WTC11 (cell line): ENCODE results near the gene GAD2. TPM values are rescaled to one million over a fixed set of nuclear protein-coding genes. Genes with fewer than 3 reads are reported as not detected.

ENCODE experiments used
- ATAC-seq: fragments of 200-7000 bp; cut with Tn5 transposase; 2 replicates; pipeline ENCODE4 v1.10.0; 2021; ENCODE audit warnings: mild to moderate bottlenecking, moderate library complexity
- CTCF ChIA-PET: fragments of 300-600 bp; sonication (Branson Sonifier 250); formaldehyde crosslinking; loops from one replicate; lab custom pipeline; 2021; ENCODE audit warnings: antibody characterized with exemption; lab: Charles Lee
- POLR2A ChIA-PET: fragments of 350-600 bp; sonication (Branson Sonifier 250); formaldehyde crosslinking; loops from one replicate; lab custom pipeline; 2021; ENCODE audit warnings: antibody characterized with exemption; lab: Charles Lee
- DNase-seq: peaks from one replicate; pipeline ENCODE4 v3.0.0; 2021; ENCODE audit warnings: low spot score
- H3K27ac Mint-ChIP-seq: 2 replicates; pipeline ENCODE4 v1.8.0; 2021; ENCODE audit warnings: mixed read lengths
- H3K27me3 Mint-ChIP-seq: 2 replicates; pipeline ENCODE4 v1.8.0; 2021; ENCODE audit warnings: low read depth, mild to moderate bottlenecking, moderate library complexity, mixed read lengths
- H3K36me3 Mint-ChIP-seq: 2 replicates; pipeline ENCODE4 v1.8.0; 2021; ENCODE audit warnings: mixed read lengths
- H3K4me1 Mint-ChIP-seq: 2 replicates; pipeline ENCODE4 v1.8.0; 2022; ENCODE audit warnings: mixed read lengths
- H3K4me3 Mint-ChIP-seq: 2 replicates; pipeline ENCODE4 v1.8.0; 2021; ENCODE audit warnings: mild to moderate bottlenecking, moderate library complexity, mixed read lengths
- H3K9me3 Mint-ChIP-seq: 2 replicates; pipeline ENCODE4 v1.8.0; 2021; ENCODE audit warnings: mixed read lengths
- CBFB ChIP-seq: sonication (generic); formaldehyde crosslinking; IDR thresholded peaks from 2 replicates; pipeline ENCODE4 v1.8.1; 2022; ENCODE audit warnings: mild to moderate bottlenecking, low read depth, missing genetic modification reagents
- GABPB1 ChIP-seq: sonication (generic); formaldehyde crosslinking; IDR thresholded peaks from 2 replicates; pipeline ENCODE4 v1.8.1; 2023; ENCODE audit warnings: mild to moderate bottlenecking, missing genetic modification reagents
- JAZF1 ChIP-seq: fragments of 250-450 bp; sonication (Bioruptor Pico); IDR thresholded peaks from 2 replicates; pipeline ENCODE4 v1.9.0; 2021; ENCODE audit warnings: moderate library complexity, mild to moderate bottlenecking, inconsistent platforms
- JUN ChIP-seq: sonication (generic); formaldehyde crosslinking; IDR thresholded peaks from 2 replicates; pipeline ENCODE4 v1.8.0; 2023; ENCODE audit warnings: mild to moderate bottlenecking, missing genetic modification reagents
- KAT7 ChIP-seq: sonication (generic); formaldehyde crosslinking; IDR thresholded peaks from 2 replicates; pipeline ENCODE4 v1.8.1; 2023; ENCODE audit warnings: missing genetic modification reagents, mild to moderate bottlenecking, borderline replicate concordance
- NFE2L1 ChIP-seq: sonication (generic); formaldehyde crosslinking; IDR thresholded peaks from 2 replicates; pipeline ENCODE4 v1.8.1; 2023; ENCODE audit warnings: missing genetic modification reagents
- NR2C2 ChIP-seq: sonication (generic); formaldehyde crosslinking; IDR thresholded peaks from 2 replicates; pipeline ENCODE4 v1.8.0; 2022; ENCODE audit warnings: mild to moderate bottlenecking, missing genetic modification reagents
- RELA ChIP-seq: sonication (generic); formaldehyde crosslinking; IDR thresholded peaks from 2 replicates; pipeline ENCODE4 v1.8.1; 2022; ENCODE audit warnings: missing genetic modification reagents, mild to moderate bottlenecking, borderline replicate concordance
- RORB ChIP-seq: fragments of 250-450 bp; sonication (Bioruptor Pico); IDR thresholded peaks from 2 replicates; pipeline ENCODE4 v1.9.0; 2021; ENCODE audit warnings: mild to moderate bottlenecking
- TEAD4 ChIP-seq: sonication (generic); formaldehyde crosslinking; IDR thresholded peaks from 2 replicates; pipeline ENCODE4 v1.8.0; 2022; ENCODE audit warnings: mild to moderate bottlenecking, missing genetic modification reagents
- TP53 ChIP-seq: sonication (generic); formaldehyde crosslinking; IDR thresholded peaks from 2 replicates; pipeline ENCODE4 v1.8.1; 2023; ENCODE audit warnings: mild to moderate bottlenecking, missing genetic modification reagents
- ZNF416 ChIP-seq: fragments of 250-450 bp; sonication (Bioruptor Pico); IDR thresholded peaks from 2 replicates; pipeline ENCODE4 v1.9.0; 2021; ENCODE audit warnings: mild to moderate bottlenecking, inconsistent platforms
- ZNF671 ChIP-seq: fragments of 250-450 bp; sonication (Bioruptor Pico); IDR thresholded peaks from 2 replicates; pipeline ENCODE4 v1.8.0; 2021; ENCODE audit warnings: mild to moderate bottlenecking
- total RNA-seq: library from RNA; stranded (reverse); gene quantifications from 3 replicates; pipeline ENCODE4 v1.2.3, GENCODE V29; 2021
- TF ChIP-seq, protein P1 (sequence below): sonication (generic); formaldehyde crosslinking; conservative IDR thresholded peaks from 2 replicates; pipeline ENCODE4 v1.8.1; 2023; ENCODE audit warnings: mild to moderate bottlenecking, low read depth, missing genetic modification reagents, moderate library complexity
- TF ChIP-seq, protein P2 (sequence below): sonication (generic); formaldehyde crosslinking; IDR thresholded peaks from 2 replicates; pipeline ENCODE4 v1.8.0; 2022; ENCODE audit warnings: missing genetic modification reagents
- TF ChIP-seq, protein P3 (sequence below): sonication (generic); formaldehyde crosslinking; IDR thresholded peaks from 2 replicates; pipeline ENCODE4 v1.8.1; 2023; ENCODE audit warnings: mild to moderate bottlenecking, missing genetic modification reagents, borderline replicate concordance
- TF ChIP-seq, protein P4 (sequence below): sonication (generic); formaldehyde crosslinking; IDR thresholded peaks from 2 replicates; pipeline ENCODE4 v1.8.1; 2023; ENCODE audit warnings: mild to moderate bottlenecking, missing genetic modification reagents, moderate library complexity
- TF ChIP-seq, protein P5 (sequence below): sonication (generic); formaldehyde crosslinking; IDR thresholded peaks from 2 replicates; pipeline ENCODE4 v1.8.1; 2022; ENCODE audit warnings: mild to moderate bottlenecking, missing genetic modification reagents, moderate library complexity, borderline replicate concordance
- TF ChIP-seq, protein P6 (sequence below): fragments of 250-450 bp; sonication (Bioruptor Pico); IDR thresholded peaks from 2 replicates; pipeline ENCODE4 v1.9.0; 2021; ENCODE audit warnings: moderate library complexity, mild to moderate bottlenecking, inconsistent platforms, borderline replicate concordance

Gene GAD2
- total RNA-seq, 1 experiment from 2014 or later = 1.7 TPM

DNA sequence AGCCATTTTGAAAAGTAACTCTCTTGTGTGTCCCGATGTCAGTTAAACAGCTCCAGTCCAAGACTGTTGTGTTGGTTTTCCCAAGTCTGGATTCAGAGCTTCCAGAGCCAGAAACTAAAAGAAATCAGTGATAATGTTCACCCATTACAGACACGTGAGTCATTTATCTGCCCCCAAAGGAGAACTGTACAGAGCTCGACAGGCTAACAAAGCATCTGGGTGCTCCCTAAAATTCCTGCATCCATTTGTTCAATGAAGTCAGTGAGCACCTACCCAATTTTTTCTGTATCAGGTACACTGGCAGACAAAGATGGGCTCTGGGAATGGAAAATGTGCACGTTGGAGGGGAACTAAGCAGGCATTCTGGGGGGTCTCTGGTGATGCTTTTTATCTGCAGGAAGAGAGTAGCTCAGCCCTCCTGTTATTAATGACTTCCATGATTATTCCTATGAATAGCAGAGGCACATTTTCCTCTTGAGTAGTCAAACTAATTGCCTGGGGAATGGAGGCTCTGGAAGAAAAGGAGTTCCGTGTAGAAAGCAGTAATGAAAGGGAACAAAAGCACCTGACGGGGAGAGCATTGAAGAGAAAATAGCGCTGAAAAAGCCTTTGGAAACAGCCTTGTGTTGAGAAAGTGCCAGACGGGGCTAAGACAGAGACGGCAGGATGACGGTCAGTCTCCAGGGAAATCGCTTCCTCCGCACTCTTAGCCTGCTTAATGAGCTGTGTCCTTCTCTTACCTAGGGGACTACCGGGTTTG, 75.3 kb downstream of the GAD2 start:
- DNase-seq = no peak

More for the DNA sequence above, 75.3 kb downstream of the GAD2 start:
- no peaks in the 10 kb centered on the region for H3K27me3 Mint-ChIP-seq
- H3K4me3 Mint-ChIP-seq = no peak overlapping the region
- ChIA-PET CTCF (no interaction called here), POLR2A (no interaction called here)
- H3K9me3 Mint-ChIP-seq = peaks cover 13% of the 10 kb centered on the region
- no peak for ATAC-seq
- no peaks in the 10 kb centered on the region for H3K4me1 Mint-ChIP-seq
- TF ChIP-seq JAZF1 (CRISPR knock-in tag) = no peak
- TF ChIP-seq CBFB (CRISPR knock-in tag) = no peak
- no peak for TF ChIP-seq TEAD4 (CRISPR knock-in tag)
- TF ChIP-seq GABPB1 (CRISPR knock-in tag) = no peak
- TF ChIP-seq RORB (CRISPR knock-in tag) = no peak
- no peak for TF ChIP-seq ZNF671 (CRISPR knock-in tag)
- TF ChIP-seq, protein P1, sequence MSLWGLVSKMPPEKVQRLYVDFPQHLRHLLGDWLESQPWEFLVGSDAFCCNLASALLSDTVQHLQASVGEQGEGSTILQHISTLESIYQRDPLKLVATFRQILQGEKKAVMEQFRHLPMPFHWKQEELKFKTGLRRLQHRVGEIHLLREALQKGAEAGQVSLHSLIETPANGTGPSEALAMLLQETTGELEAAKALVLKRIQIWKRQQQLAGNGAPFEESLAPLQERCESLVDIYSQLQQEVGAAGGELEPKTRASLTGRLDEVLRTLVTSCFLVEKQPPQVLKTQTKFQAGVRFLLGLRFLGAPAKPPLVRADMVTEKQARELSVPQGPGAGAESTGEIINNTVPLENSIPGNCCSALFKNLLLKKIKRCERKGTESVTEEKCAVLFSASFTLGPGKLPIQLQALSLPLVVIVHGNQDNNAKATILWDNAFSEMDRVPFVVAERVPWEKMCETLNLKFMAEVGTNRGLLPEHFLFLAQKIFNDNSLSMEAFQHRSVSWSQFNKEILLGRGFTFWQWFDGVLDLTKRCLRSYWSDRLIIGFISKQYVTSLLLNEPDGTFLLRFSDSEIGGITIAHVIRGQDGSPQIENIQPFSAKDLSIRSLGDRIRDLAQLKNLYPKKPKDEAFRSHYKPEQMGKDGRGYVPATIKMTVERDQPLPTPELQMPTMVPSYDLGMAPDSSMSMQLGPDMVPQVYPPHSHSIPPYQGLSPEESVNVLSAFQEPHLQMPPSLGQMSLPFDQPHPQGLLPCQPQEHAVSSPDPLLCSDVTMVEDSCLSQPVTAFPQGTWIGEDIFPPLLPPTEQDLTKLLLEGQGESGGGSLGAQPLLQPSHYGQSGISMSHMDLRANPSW = no peak
- TF ChIP-seq, protein P2, sequence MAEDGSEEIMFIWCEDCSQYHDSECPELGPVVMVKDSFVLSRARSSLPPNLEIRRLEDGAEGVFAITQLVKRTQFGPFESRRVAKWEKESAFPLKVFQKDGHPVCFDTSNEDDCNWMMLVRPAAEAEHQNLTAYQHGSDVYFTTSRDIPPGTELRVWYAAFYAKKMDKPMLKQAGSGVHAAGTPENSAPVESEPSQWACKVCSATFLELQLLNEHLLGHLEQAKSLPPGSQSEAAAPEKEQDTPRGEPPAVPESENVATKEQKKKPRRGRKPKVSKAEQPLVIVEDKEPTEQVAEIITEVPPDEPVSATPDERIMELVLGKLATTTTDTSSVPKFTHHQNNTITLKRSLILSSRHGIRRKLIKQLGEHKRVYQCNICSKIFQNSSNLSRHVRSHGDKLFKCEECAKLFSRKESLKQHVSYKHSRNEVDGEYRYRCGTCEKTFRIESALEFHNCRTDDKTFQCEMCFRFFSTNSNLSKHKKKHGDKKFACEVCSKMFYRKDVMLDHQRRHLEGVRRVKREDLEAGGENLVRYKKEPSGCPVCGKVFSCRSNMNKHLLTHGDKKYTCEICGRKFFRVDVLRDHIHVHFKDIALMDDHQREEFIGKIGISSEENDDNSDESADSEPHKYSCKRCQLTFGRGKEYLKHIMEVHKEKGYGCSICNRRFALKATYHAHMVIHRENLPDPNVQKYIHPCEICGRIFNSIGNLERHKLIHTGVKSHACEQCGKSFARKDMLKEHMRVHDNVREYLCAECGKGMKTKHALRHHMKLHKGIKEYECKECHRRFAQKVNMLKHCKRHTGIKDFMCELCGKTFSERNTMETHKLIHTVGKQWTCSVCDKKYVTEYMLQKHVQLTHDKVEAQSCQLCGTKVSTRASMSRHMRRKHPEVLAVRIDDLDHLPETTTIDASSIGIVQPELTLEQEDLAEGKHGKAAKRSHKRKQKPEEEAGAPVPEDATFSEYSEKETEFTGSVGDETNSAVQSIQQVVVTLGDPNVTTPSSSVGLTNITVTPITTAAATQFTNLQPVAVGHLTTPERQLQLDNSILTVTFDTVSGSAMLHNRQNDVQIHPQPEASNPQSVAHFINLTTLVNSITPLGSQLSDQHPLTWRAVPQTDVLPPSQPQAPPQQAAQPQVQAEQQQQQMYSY (CRISPR knock-in tag) = no peak
- TF ChIP-seq, protein P3, sequence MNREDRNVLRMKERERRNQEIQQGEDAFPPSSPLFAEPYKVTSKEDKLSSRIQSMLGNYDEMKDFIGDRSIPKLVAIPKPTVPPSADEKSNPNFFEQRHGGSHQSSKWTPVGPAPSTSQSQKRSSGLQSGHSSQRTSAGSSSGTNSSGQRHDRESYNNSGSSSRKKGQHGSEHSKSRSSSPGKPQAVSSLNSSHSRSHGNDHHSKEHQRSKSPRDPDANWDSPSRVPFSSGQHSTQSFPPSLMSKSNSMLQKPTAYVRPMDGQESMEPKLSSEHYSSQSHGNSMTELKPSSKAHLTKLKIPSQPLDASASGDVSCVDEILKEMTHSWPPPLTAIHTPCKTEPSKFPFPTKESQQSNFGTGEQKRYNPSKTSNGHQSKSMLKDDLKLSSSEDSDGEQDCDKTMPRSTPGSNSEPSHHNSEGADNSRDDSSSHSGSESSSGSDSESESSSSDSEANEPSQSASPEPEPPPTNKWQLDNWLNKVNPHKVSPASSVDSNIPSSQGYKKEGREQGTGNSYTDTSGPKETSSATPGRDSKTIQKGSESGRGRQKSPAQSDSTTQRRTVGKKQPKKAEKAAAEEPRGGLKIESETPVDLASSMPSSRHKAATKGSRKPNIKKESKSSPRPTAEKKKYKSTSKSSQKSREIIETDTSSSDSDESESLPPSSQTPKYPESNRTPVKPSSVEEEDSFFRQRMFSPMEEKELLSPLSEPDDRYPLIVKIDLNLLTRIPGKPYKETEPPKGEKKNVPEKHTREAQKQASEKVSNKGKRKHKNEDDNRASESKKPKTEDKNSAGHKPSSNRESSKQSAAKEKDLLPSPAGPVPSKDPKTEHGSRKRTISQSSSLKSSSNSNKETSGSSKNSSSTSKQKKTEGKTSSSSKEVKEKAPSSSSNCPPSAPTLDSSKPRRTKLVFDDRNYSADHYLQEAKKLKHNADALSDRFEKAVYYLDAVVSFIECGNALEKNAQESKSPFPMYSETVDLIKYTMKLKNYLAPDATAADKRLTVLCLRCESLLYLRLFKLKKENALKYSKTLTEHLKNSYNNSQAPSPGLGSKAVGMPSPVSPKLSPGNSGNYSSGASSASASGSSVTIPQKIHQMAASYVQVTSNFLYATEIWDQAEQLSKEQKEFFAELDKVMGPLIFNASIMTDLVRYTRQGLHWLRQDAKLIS = no peak
- TF ChIP-seq, protein P4, sequence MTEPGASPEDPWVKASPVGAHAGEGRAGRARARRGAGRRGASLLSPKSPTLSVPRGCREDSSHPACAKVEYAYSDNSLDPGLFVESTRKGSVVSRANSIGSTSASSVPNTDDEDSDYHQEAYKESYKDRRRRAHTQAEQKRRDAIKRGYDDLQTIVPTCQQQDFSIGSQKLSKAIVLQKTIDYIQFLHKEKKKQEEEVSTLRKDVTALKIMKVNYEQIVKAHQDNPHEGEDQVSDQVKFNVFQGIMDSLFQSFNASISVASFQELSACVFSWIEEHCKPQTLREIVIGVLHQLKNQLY (CRISPR knock-in tag) = no peak
- TF ChIP-seq, protein P5, sequence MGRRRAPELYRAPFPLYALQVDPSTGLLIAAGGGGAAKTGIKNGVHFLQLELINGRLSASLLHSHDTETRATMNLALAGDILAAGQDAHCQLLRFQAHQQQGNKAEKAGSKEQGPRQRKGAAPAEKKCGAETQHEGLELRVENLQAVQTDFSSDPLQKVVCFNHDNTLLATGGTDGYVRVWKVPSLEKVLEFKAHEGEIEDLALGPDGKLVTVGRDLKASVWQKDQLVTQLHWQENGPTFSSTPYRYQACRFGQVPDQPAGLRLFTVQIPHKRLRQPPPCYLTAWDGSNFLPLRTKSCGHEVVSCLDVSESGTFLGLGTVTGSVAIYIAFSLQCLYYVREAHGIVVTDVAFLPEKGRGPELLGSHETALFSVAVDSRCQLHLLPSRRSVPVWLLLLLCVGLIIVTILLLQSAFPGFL (CRISPR knock-in tag) = no peak
- TF ChIP-seq RELA (CRISPR knock-in tag) = no peak
- TF ChIP-seq TP53 (CRISPR knock-in tag) = no peak
- TF ChIP-seq KAT7 = no peak
- TF ChIP-seq NFE2L1 = no peak
- TF ChIP-seq, protein P6, sequence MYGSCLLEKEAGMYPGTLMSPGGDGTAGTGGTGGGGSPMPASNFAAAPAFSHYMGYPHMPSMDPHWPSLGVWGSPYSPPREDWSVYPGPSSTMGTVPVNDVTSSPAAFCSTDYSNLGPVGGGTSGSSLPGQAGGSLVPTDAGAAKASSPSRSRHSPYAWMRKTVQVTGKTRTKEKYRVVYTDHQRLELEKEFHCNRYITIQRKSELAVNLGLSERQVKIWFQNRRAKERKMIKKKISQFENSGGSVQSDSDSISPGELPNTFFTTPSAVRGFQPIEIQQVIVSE (CRISPR knock-in tag) = no peak
- TF ChIP-seq NR2C2 (CRISPR knock-in tag) = no peak
- no peak for TF ChIP-seq JUN (CRISPR knock-in tag)
- no peak for TF ChIP-seq ZNF416 (CRISPR knock-in tag)
- no peak overlapping the region for H3K27ac Mint-ChIP-seq
- no peaks in the 10 kb centered on the region for H3K36me3 Mint-ChIP-seq
